HUES64 (cell line): ENCODE measurements around the gene CDH23.
A peak's percentile ranks its signal among the peaks of the same experiment; 100 is the strongest.

Source experiments
- H3K27ac ChIP-seq: 2 replicates; pipeline ENCODE4 v1.7.0; 2013; ENCODE audit warnings: low read depth, low read length, inconsistent platforms
- H3K27me3 ChIP-seq: 2 replicates; pipeline ENCODE4 v1.6.1; 2013; ENCODE audit warnings: mild to moderate bottlenecking, low read length; ENCODE audit not compliant: insufficient read depth
- H3K36me3 ChIP-seq: 2 replicates; pipeline ENCODE4 v1.6.1; 2013; ENCODE audit warnings: mild to moderate bottlenecking, low read length; ENCODE audit not compliant: insufficient read depth
- H3K4me1 ChIP-seq: 2 replicates; pipeline ENCODE4 v1.6.1; 2013; ENCODE audit warnings: mild to moderate bottlenecking, low read length, moderate library complexity; ENCODE audit not compliant: insufficient read depth
- H3K4me3 ChIP-seq: 2 replicates; pipeline ENCODE4 v1.5.1; 2013; ENCODE audit warnings: mild to moderate bottlenecking, low read length, moderate library complexity
- H3K9ac ChIP-seq: 2 replicates; pipeline ENCODE4 v1.6.1; 2013; ENCODE audit warnings: mild to moderate bottlenecking, low read depth, low read length
- H3K9me3 ChIP-seq: 2 replicates; pipeline ENCODE4 v1.6.1; 2013; ENCODE audit warnings: low read depth, low read length; ENCODE audit not compliant: insufficient read depth
- WGBS: fragments of 150-250, 120-280 bp; methylation state at CpG from one replicate; pipeline ENCODE4 v1.1.7; 2013; ENCODE audit warnings: missing lambda C conversion rate; 5-methylcytosine and 5-hydroxymethylcytosine counted together

CDH23 gene

GRCh38 chr10:71719464-71720201 is 322.9 kb downstream of the CDH23 start, which contains the start of gene C10orf105:
Gene C10orf105, minus strand, starts transcription at chr10:71719778. Its CDS starts 3,441 bp downstream, at chr10:71716337.
- Histone ChIP-seq H3K27ac (no peak within 1 kb of the TSS), H3K4me3 (peak within 1 kb of the TSS; percentile 1; the same call in 1 of the 2 replicates), H3K9me3 (no peaks in the 10 kb centered on the region), H3K9ac (no peak within 1 kb of the TSS), H3K4me1 (0 out of 2 replicates have a peak, but pooled peaks cover 5% of the 10 kb centered on the region), H3K36me3 (no peaks in the 10 kb centered on the region), H3K27me3 (peaks cover 8% of the 10 kb centered on the region; the same call in 1 of the 2 replicates)
- WGBS, result 58% methylated on average over 13 of the region's 14 CpGs

- Histone ChIP-seq H3K9ac (no peak overlapping the region), H3K9me3 (no peaks in the 10 kb centered on the region), H3K4me1 (0 out of 2 replicates have a peak, but pooled peaks cover 5% of the 10 kb centered on the region), H3K27me3 (peaks cover 8% of the 10 kb centered on the region; the same call in 1 of the 2 replicates), H3K27ac (no peak overlapping the region), H3K4me3 (no peak overlapping the region), H3K36me3 (no peaks in the 10 kb centered on the region)
- 76% methylated on average over 4 of the region's 4 CpGs for WGBS
Observed at GRCh38 chr10:71720288-71720687, 323.6 kb downstream of the CDH23 start.

- Histone ChIP-seq H3K27me3 (peaks cover 8% of the 10 kb centered on the region; the same call in 1 of the 2 replicates), H3K4me3 (no peak overlapping the region), H3K27ac (no peak overlapping the region), H3K9ac (no peak overlapping the region), H3K9me3 (no peaks in the 10 kb centered on the region), H3K4me1 (peaks cover 5% of the 10 kb centered on the region; the same call in 1 of the 2 replicates), H3K36me3 (no peaks in the 10 kb centered on the region)
- 93% methylated on average over 6 of the region's 6 CpGs for WGBS
Observed at GRCh38 chr10:71721313-71721712, 324.6 kb downstream of the CDH23 start.

GRCh38 chr10:71722849-71723248 is 326.1 kb downstream of the CDH23 start:
- 100% methylated on average over 1 of the region's 1 CpG for WGBS
- Histone ChIP-seq H3K27ac (no peak overlapping the region), H3K9me3 (no peaks in the 10 kb centered on the region), H3K4me3 (no peak overlapping the region), H3K4me1 (peaks cover 5% of the 10 kb centered on the region; the same call in 1 of the 2 replicates), H3K36me3 (no peaks in the 10 kb centered on the region), H3K9ac (no peak overlapping the region), H3K27me3 (peaks cover 8% of the 10 kb centered on the region; the same call in 1 of the 2 replicates)

GRCh38 chr10:71723311-71723710 is 326.6 kb downstream of the CDH23 start:
- 93% methylated on average over 11 of the region's 11 CpGs for WGBS

GRCh38 chr10:71724539-71724938 is 327.8 kb downstream of the CDH23 start:
- WGBS, result 93% methylated on average over 6 of the region's 6 CpGs
- H3K36me3 ChIP-seq, result no peaks in the 10 kb centered on the region
- no peaks in the 10 kb centered on the region for H3K9me3 ChIP-seq
- peaks cover 8% of the 10 kb centered on the region; the same call in 1 of the 2 replicates for H3K27me3 ChIP-seq
- no peak overlapping the region for H3K9ac ChIP-seq
- no peak overlapping the region for H3K4me3 ChIP-seq
- peaks cover 2% of the 10 kb centered on the region; the same call in 1 of the 2 replicates for H3K4me1 ChIP-seq
- no peak overlapping the region for H3K27ac ChIP-seq

More at GRCh38 chr10:71723311-71723710, 326.6 kb downstream of the CDH23 start:
- Histone ChIP-seq H3K9ac (no peak overlapping the region), H3K27me3 (peaks cover 8% of the 10 kb centered on the region; the same call in 1 of the 2 replicates), H3K9me3 (no peaks in the 10 kb centered on the region), H3K4me3 (no peak overlapping the region), H3K4me1 (peaks cover 5% of the 10 kb centered on the region; the same call in 1 of the 2 replicates), H3K27ac (no peak overlapping the region), H3K36me3 (no peaks in the 10 kb centered on the region)

GRCh38 chr10:71725249-71725648 is 328.5 kb downstream of the CDH23 start:
- no peaks in the 10 kb centered on the region; the same call in 1 of the 2 replicates for H3K4me1 ChIP-seq
- H3K36me3 ChIP-seq, result no peaks in the 10 kb centered on the region
- WGBS, result 90% methylated on average over 14 of the region's 14 CpGs
- H3K27ac ChIP-seq, result no peak overlapping the region
- H3K9ac ChIP-seq, result no peak overlapping the region
- H3K4me3 ChIP-seq, result no peak overlapping the region
- H3K9me3 ChIP-seq, result no peaks in the 10 kb centered on the region
- H3K27me3 ChIP-seq, result peaks cover 8% of the 10 kb centered on the region; the same call in 1 of the 2 replicates

- H3K27ac ChIP-seq, result no peak overlapping the region
- H3K9ac ChIP-seq, result no peak overlapping the region
- no peaks in the 10 kb centered on the region; the same call in 1 of the 2 replicates for H3K4me1 ChIP-seq
- H3K4me3 ChIP-seq, result no peak overlapping the region
- no peaks in the 10 kb centered on the region for H3K27me3 ChIP-seq
- no peaks in the 10 kb centered on the region for H3K9me3 ChIP-seq
- WGBS, result 50% methylated on average over 7 of the region's 9 CpGs
- no peaks in the 10 kb centered on the region for H3K36me3 ChIP-seq
Observed at GRCh38 chr10:71725998-71726579, 329.4 kb downstream of the CDH23 start.

- Histone ChIP-seq H3K4me3 (no peak overlapping the region), H3K4me1 (no peaks in the 10 kb centered on the region; the same call in 1 of the 2 replicates), H3K9ac (no peak overlapping the region), H3K27ac (no peak overlapping the region), H3K36me3 (no peaks in the 10 kb centered on the region), H3K27me3 (no peaks in the 10 kb centered on the region), H3K9me3 (no peaks in the 10 kb centered on the region)
- WGBS, result 91% methylated on average over 11 of the region's 11 CpGs
Observed at GRCh38 chr10:71726580-71727104, 329.9 kb downstream of the CDH23 start.

- H3K4me1 ChIP-seq, result no peaks in the 10 kb centered on the region; the same call in 1 of the 2 replicates
- H3K27ac ChIP-seq, result no peak overlapping the region
- H3K9me3 ChIP-seq, result no peaks in the 10 kb centered on the region
- WGBS, result 95% methylated on average over 12 of the region's 12 CpGs
- no peaks in the 10 kb centered on the region for H3K36me3 ChIP-seq
- H3K27me3 ChIP-seq, result no peaks in the 10 kb centered on the region
- H3K4me3 ChIP-seq, result no peak overlapping the region
- H3K9ac ChIP-seq, result no peak overlapping the region
Observed at GRCh38 chr10:71727105-71727737, 330.5 kb downstream of the CDH23 start.
